Measurements from ENCODE around the gene EIF5A2. TPM values are rescaled to one million over a fixed set of nuclear protein-coding genes. Genes with fewer than 3 reads are reported as not detected.
"Not testable (repeated sequence)": the region's sequence is repeated elsewhere in the genome, so short reads cannot be mapped to it uniquely, and the experiment has no call there.

The EIF5A2 gene
- total RNA-seq, 1 donor from 2014 or later: 4.2 TPM

- no peak overlapping the region for H3K4me3 ChIP-seq (ENCODE audit: low read depth, low read length)
- TF ChIP-seq CTCF (conservative IDR thresholded peaks at IDR 0.05; ENCODE audit: low read depth, low read length): no peak
- no peak for DNase-seq (ENCODE audit: low read depth)
These were observed 11.7 kb downstream of the EIF5A2 start for GRCh38 chr3:170896781-170897180.

GRCh38 chr3:170896333-170896732, 12.1 kb downstream of the EIF5A2 start:
- not testable (repeated sequence) for H3K4me3 ChIP-seq (ENCODE audit: low read depth, low read length)

DNA sequence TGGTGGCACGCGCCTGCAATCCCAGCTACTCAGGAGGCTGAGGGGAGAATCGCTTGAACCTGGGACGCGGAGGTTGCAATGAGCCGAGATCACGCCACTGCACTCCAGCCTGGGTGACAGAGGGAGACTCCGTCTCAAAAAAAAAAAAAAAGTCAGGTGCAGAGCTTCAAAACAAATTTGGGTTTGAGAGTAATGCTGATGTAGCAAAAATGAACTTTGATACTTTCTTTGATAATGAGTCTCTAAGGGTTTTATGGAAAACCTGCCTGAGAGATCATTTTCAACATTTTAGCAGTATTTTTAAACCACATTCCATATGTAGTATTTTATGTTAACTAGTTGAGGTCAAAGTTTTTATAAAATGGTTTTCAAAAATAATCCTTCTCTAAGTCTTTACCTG, 14.5 kb downstream of the EIF5A2 start:
- no peak for TF ChIP-seq CTCF (conservative IDR thresholded peaks at IDR 0.05; ENCODE audit: low read depth, low read length)
- H3K4me3 ChIP-seq (ENCODE audit: low read depth, low read length): no peak overlapping the region
- no peak for DNase-seq (ENCODE audit: low read depth)

More at GRCh38 chr3:170896333-170896732, 12.1 kb downstream of the EIF5A2 start:
- DNase-seq (ENCODE audit: low read depth): not testable (repeated sequence)

DNA sequence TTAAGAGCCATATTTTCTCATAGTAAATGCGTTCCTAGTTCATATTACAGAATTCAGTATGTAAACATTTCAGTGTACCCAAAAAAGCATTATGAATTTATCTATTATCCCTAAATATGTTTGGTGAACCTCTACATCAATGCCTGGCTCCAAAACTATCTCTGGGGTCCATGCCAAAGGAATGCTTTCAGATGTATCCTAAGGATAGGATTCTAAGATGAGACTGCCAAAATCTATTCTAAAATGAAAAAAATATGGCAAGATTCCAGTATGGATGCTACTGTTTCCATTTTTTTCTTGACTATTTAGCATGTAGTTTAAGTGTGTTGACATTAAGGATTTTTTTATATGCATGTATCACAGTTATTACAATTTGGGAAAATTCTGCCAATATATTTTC, 18.8 kb downstream of the EIF5A2 start:
- TF ChIP-seq CTCF (conservative IDR thresholded peaks at IDR 0.05; ENCODE audit: low read depth, low read length): no peak
- no peak overlapping the region for H3K4me3 ChIP-seq (ENCODE audit: low read depth, low read length)
- DNase-seq (ENCODE audit: low read depth): no peak

- no peak overlapping the region for H3K4me3 ChIP-seq (ENCODE audit: low read depth, low read length)
- DNase-seq (ENCODE audit: low read depth): no peak
- TF ChIP-seq CTCF (conservative IDR thresholded peaks at IDR 0.05; ENCODE audit: low read depth, low read length): no peak
These were observed 19.3 kb downstream of the EIF5A2 start for GRCh38 chr3:170889132-170889531.

DNA sequence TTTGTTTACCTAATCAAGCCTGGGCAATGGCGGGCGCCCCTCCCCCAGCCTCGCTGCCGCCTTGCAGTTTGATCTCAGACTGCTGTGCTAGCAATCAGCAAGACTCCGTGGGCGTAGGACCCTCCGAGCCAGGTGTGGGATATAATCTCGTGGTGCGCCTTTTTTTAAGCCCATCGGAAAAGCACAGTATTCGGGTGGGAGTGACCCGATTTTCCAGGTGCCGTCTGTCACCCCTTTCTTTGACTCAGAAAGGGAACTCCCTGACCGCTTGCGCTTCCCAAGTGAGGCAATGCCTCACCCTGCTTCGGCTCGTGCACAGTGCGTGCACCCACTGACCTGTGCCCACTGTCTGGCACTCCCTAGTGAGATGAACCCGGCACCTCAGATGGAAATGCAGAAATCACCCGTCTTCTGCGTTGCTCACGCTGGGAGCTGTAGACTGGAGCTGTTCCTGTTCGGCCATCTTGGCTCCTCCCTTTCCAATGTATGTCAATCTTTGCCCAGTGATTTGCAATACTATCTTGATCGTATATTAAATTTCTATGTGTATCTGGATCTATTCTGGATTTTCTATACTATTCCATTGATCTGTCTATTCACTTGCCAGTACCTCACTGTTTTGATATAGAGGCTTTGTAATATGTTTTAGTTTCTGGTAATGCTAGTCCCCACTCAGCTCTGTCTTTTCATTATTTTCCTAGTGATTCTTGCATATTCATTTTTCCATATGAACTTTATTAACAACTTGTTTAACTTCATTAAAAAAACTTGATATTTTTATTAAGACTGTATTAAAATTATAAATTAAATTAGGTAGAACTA, 24.1 kb downstream of the EIF5A2 start:
- not testable (repeated sequence) for H3K4me3 ChIP-seq (ENCODE audit: low read depth, low read length)

GRCh38 chr3:170878688-170879087, 29.7 kb downstream of the EIF5A2 start:
- not testable (repeated sequence) for H3K4me3 ChIP-seq (ENCODE audit: low read depth, low read length); DNase-seq (ENCODE audit: low read depth)

More for the DNA sequence above, 24.1 kb downstream of the EIF5A2 start:
- DNase-seq (ENCODE audit: low read depth): not testable (repeated sequence)

DNA sequence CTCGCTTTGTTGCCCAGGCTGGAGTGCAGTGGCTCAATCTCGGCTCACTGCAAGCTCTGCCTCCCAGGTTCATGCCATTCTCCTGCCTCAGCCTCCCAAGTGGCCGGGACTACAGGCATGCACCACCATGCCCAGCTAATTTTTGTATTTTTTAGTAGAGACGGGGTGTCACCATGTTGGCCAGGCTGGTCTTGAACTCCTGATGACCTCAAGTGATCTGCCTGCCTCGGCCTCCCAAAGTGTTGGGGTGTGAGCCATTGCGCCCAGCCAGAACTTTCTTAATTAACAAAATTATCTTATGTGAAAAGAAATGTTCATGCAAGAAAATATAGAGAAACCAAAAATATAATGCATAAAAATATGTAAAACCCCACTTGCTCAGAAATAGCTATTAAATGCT, 31.1 kb downstream of the EIF5A2 start:
- DNase-seq (ENCODE audit: low read depth); H3K4me3 ChIP-seq (ENCODE audit: low read depth, low read length): not testable (repeated sequence)

- no peak overlapping the region for H3K4me3 ChIP-seq (ENCODE audit: low read depth, low read length)
- no peak for DNase-seq (ENCODE audit: low read depth)
- no peak for TF ChIP-seq CTCF (conservative IDR thresholded peaks at IDR 0.05; ENCODE audit: low read depth, low read length)
These were observed 31.9 kb downstream of the EIF5A2 start for GRCh38 chr3:170876537-170876936.
